ENCODE measurements around the gene GATC.

DNA sequence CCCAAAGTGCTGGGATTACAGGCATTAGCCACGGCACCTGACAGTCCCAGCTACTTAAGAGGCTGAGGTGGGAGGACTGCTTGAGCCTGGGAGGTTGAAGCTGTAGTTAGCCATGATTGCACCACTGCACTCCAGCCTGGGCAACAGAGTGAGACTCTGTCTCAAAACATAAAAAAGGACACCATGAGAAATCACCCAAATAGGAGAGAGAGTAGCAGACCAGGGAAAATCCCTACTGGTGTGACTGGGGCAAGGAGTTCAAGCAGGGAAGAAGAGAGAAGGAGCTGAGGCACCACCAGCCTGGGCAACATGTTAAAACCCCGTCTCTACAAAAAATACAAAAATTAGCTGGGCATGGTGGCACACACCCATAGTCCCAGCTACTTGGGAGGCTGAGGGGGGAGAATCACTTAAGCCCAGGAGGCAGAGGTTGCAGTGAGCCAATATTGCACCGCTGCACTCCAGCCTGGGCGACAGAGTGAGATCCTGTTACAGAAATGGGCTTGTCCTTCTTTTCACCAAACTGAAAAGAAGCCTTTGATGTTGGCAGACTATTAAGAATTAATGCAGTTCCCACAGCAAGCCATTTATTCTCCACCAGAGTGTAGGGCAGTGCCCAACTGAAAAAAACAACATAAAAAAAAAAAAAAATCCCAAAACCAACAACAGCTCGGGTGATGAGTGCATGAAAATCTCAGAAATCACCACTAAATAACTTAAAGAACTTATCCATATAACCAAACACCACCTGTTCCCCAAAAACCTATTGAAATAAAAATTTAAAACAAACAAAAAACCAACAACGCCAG is 27.8 kb downstream of the GATC start:
- TF ChIP-seq POLR2A (IDR thresholded peaks at IDR 0.05) = no peak
- TF ChIP-seq, protein P1, sequence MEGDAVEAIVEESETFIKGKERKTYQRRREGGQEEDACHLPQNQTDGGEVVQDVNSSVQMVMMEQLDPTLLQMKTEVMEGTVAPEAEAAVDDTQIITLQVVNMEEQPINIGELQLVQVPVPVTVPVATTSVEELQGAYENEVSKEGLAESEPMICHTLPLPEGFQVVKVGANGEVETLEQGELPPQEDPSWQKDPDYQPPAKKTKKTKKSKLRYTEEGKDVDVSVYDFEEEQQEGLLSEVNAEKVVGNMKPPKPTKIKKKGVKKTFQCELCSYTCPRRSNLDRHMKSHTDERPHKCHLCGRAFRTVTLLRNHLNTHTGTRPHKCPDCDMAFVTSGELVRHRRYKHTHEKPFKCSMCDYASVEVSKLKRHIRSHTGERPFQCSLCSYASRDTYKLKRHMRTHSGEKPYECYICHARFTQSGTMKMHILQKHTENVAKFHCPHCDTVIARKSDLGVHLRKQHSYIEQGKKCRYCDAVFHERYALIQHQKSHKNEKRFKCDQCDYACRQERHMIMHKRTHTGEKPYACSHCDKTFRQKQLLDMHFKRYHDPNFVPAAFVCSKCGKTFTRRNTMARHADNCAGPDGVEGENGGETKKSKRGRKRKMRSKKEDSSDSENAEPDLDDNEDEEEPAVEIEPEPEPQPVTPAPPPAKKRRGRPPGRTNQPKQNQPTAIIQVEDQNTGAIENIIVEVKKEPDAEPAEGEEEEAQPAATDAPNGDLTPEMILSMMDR (IDR thresholded peaks at IDR 0.05) = no peak
